SK-N-SH treated with all-trans-retinoic acid at 6 μM for 48 hours (cell line): ENCODE measurements around the gene FREY1.

ENCODE experiments used
- ATAC-seq: fragments of 200-7000 bp; cut with Tn5 transposase; 3 replicates; pipeline ENCODE4 v1.9.1; 2020; ENCODE audit warnings: mild to moderate bottlenecking, moderate library complexity
- ARNTL ChIP-seq: fragments of 450-650 bp; formaldehyde crosslinking; IDR thresholded peaks from 2 replicates; pipeline ENCODE4 v1.5.0; 2020; ENCODE audit warnings: low read depth, mild to moderate bottlenecking, moderate library complexity, borderline replicate concordance
- BACH2 ChIP-seq: fragments of 250-450 bp; sonication (Bioruptor Pico); IDR thresholded peaks from 2 replicates; pipeline ENCODE4 v1.9.0; 2021; ENCODE audit warnings: mild to moderate bottlenecking, borderline replicate concordance
- CSDC2 ChIP-seq: fragments of 250-450 bp; sonication (Bioruptor Pico); IDR thresholded peaks from 2 replicates; pipeline ENCODE4 v1.5.0; 2020; ENCODE audit warnings: mild to moderate bottlenecking, moderate library complexity
- ESRRG ChIP-seq: fragments of 250-450 bp; sonication (Bioruptor Pico); IDR thresholded peaks from 2 replicates; pipeline ENCODE4 v1.6.1; 2021; ENCODE audit warnings: mild to moderate bottlenecking
- GLIS3 ChIP-seq: fragments of 250-450 bp; sonication (Bioruptor Pico); IDR thresholded peaks from 2 replicates; pipeline ENCODE4 v1.5.0; 2020; ENCODE audit warnings: mild to moderate bottlenecking, moderate library complexity
- ISL1 ChIP-seq: fragments of 250-450 bp; sonication (Bioruptor Pico); IDR thresholded peaks from 2 replicates; pipeline ENCODE4 v2.1.2; 2022; ENCODE audit warnings: mild to moderate bottlenecking, moderate library complexity
- OSR1 ChIP-seq: fragments of 250-450 bp; sonication (Bioruptor Pico); IDR thresholded peaks from 2 replicates; pipeline ENCODE4 v1.8.0; 2022; ENCODE audit warnings: moderate library complexity, mild to moderate bottlenecking, inconsistent platforms
- PPARA ChIP-seq: fragments of 250-450 bp; sonication (Bioruptor Pico); IDR thresholded peaks from 2 replicates; pipeline ENCODE4 v1.5.0; 2020; ENCODE audit warnings: mild to moderate bottlenecking, borderline replicate concordance
- SNAI2 ChIP-seq: fragments of 250-450 bp; sonication (Bioruptor Pico); IDR thresholded peaks from 2 replicates; pipeline ENCODE4 v1.5.0; 2020; ENCODE audit warnings: mild to moderate bottlenecking, moderate library complexity
- TCF4 ChIP-seq: fragments of 250-450 bp; sonication (Bioruptor Pico); IDR thresholded peaks from 2 replicates; pipeline ENCODE4 v1.8.0; 2021; ENCODE audit warnings: mild to moderate bottlenecking, moderate library complexity, borderline replicate concordance
- TOX ChIP-seq: fragments of 250-450 bp; sonication (Bioruptor Pico); IDR thresholded peaks from 2 replicates; pipeline ENCODE4 v1.8.0; 2021; ENCODE audit warnings: mild to moderate bottlenecking, moderate library complexity, borderline replicate concordance
- ZFP3 ChIP-seq: fragments of 250-450 bp; sonication (Bioruptor Pico); IDR thresholded peaks from 2 replicates; pipeline ENCODE4 v1.5.0; 2020; ENCODE audit warnings: mild to moderate bottlenecking, moderate library complexity
- ZFP30 ChIP-seq: fragments of 450-650 bp; formaldehyde crosslinking; IDR thresholded peaks from 2 replicates; pipeline ENCODE4 v1.5.0; 2022; ENCODE audit warnings: mild to moderate bottlenecking, moderate library complexity
- ZNF565 ChIP-seq: fragments of 450-650 bp; formaldehyde crosslinking; conservative IDR thresholded peaks from 2 replicates; pipeline ENCODE4 v1.5.0; 2020; ENCODE audit warnings: low read depth, mild to moderate bottlenecking, moderate library complexity
- ZNF8 ChIP-seq: fragments of 450-650 bp; formaldehyde crosslinking; IDR thresholded peaks from 2 replicates; pipeline ENCODE4 v1.5.0; 2020; ENCODE audit warnings: mild to moderate bottlenecking, moderate library complexity
- TF ChIP-seq, protein P1 (sequence below): fragments of 250-450 bp; sonication (Bioruptor Pico); IDR thresholded peaks from 2 replicates; pipeline ENCODE4 v1.8.0; 2021; ENCODE audit warnings: low read depth, mild to moderate bottlenecking, moderate library complexity, borderline replicate concordance
- TF ChIP-seq, protein P2 (sequence below): fragments of 250-450 bp; sonication (Bioruptor Pico); IDR thresholded peaks from 2 replicates; pipeline ENCODE4 v1.5.0; 2020; ENCODE audit warnings: mild to moderate bottlenecking, moderate library complexity
- TF ChIP-seq, protein P3 (sequence below): fragments of 250-450 bp; sonication (Bioruptor Pico); IDR thresholded peaks from 2 replicates; pipeline ENCODE4 v1.5.1; 2020; ENCODE audit warnings: low read depth, mild to moderate bottlenecking, moderate library complexity
- TF ChIP-seq, protein P4 (sequence below): fragments of 250-450 bp; sonication (Bioruptor Pico); IDR thresholded peaks from 2 replicates; pipeline ENCODE4 v1.8.0; 2020; ENCODE audit warnings: mild to moderate bottlenecking, moderate library complexity, borderline replicate concordance

FREY1 gene

DNA sequence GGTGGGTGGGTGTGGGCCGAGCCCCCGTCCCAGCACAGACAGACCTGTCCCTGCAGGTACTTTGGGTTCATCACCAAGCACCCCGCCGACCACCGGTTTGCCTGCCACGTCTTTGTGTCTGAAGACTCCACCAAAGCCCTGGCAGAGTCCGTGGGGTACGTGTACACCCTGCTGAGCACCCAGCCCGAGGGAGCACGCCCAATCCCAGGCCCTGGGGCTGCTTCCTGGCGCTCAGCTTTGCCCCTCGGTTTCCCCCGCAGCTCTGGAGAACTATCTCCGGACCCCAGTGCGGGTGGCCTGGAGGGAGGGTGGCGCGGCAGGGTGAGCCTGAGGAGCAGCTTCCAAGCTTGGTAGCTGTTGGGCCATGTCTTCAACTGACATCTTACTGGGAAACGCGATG lies 2.0 kb downstream of the FREY1 start:
- ATAC-seq, result no peak
- TF ChIP-seq ZFP30 (CRISPR knock-in tag), result no peak
- TF ChIP-seq, all 23 proteins: peak for 0

DNA sequence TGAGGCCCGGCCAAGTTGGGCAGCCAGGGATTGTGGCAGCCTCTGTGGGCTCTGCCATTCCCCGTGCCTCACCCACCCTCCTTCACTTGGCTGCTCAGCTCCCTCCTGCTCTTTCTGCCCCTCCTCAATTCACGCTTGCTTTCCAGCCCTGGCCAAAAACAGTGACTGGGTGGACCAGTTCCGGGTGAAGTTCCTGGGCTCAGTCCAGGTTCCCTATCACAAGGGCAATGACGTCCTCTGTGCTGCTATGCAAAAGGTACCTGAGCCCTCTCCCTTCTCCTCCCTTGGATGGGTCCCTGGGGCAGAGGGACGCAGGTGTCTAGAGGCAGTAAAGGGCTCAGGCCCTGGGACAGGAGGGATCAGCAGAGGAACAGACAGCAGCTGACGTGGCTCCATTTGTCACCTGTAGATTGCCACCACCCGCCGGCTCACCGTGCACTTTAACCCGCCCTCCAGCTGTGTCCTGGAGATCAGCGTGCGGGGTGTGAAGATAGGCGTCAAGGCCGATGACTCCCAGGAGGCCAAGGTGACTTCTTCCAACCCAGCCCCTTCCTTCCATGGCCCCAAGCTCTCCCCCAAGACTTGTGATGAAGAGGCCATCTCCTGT lies 2.7 kb downstream of the FREY1 start:
- TF ChIP-seq ZNF565 (CRISPR knock-in tag), result no peak
- TF ChIP-seq ZFP30 (CRISPR knock-in tag), result no peak
- TF ChIP-seq TOX (CRISPR knock-in tag), result no peak
- TF ChIP-seq, protein P1, sequence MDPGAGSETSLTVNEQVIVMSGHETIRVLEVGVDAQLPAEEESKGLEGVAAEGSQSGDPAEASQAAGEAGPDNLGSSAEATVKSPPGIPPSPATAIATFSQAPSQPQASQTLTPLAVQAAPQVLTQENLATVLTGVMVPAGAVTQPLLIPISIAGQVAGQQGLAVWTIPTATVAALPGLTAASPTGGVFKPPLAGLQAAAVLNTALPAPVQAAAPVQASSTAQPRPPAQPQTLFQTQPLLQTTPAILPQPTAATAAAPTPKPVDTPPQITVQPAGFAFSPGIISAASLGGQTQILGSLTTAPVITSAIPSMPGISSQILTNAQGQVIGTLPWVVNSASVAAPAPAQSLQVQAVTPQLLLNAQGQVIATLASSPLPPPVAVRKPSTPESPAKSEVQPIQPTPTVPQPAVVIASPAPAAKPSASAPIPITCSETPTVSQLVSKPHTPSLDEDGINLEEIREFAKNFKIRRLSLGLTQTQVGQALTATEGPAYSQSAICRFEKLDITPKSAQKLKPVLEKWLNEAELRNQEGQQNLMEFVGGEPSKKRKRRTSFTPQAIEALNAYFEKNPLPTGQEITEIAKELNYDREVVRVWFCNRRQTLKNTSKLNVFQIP (CRISPR knock-in tag), result no peak
- no peak for TF ChIP-seq ZNF8 (CRISPR knock-in tag)
- TF ChIP-seq SNAI2 (CRISPR knock-in tag), result no peak
- TF ChIP-seq TCF4 (CRISPR knock-in tag), result no peak
- no peak for TF ChIP-seq ESRRG (CRISPR knock-in tag)
- no peak for TF ChIP-seq CSDC2 (CRISPR knock-in tag)
- no peak for TF ChIP-seq GLIS3 (CRISPR knock-in tag)
- TF ChIP-seq, protein P2, sequence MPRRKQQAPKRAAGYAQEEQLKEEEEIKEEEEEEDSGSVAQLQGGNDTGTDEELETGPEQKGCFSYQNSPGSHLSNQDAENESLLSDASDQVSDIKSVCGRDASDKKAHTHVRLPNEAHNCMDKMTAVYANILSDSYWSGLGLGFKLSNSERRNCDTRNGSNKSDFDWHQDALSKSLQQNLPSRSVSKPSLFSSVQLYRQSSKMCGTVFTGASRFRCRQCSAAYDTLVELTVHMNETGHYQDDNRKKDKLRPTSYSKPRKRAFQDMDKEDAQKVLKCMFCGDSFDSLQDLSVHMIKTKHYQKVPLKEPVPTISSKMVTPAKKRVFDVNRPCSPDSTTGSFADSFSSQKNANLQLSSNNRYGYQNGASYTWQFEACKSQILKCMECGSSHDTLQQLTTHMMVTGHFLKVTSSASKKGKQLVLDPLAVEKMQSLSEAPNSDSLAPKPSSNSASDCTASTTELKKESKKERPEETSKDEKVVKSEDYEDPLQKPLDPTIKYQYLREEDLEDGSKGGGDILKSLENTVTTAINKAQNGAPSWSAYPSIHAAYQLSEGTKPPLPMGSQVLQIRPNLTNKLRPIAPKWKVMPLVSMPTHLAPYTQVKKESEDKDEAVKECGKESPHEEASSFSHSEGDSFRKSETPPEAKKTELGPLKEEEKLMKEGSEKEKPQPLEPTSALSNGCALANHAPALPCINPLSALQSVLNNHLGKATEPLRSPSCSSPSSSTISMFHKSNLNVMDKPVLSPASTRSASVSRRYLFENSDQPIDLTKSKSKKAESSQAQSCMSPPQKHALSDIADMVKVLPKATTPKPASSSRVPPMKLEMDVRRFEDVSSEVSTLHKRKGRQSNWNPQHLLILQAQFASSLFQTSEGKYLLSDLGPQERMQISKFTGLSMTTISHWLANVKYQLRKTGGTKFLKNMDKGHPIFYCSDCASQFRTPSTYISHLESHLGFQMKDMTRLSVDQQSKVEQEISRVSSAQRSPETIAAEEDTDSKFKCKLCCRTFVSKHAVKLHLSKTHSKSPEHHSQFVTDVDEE (CRISPR knock-in tag), result no peak
- TF ChIP-seq ISL1 (CRISPR knock-in tag), result no peak
- TF ChIP-seq ARNTL (CRISPR knock-in tag), result no peak
- no peak for ATAC-seq

DNA sequence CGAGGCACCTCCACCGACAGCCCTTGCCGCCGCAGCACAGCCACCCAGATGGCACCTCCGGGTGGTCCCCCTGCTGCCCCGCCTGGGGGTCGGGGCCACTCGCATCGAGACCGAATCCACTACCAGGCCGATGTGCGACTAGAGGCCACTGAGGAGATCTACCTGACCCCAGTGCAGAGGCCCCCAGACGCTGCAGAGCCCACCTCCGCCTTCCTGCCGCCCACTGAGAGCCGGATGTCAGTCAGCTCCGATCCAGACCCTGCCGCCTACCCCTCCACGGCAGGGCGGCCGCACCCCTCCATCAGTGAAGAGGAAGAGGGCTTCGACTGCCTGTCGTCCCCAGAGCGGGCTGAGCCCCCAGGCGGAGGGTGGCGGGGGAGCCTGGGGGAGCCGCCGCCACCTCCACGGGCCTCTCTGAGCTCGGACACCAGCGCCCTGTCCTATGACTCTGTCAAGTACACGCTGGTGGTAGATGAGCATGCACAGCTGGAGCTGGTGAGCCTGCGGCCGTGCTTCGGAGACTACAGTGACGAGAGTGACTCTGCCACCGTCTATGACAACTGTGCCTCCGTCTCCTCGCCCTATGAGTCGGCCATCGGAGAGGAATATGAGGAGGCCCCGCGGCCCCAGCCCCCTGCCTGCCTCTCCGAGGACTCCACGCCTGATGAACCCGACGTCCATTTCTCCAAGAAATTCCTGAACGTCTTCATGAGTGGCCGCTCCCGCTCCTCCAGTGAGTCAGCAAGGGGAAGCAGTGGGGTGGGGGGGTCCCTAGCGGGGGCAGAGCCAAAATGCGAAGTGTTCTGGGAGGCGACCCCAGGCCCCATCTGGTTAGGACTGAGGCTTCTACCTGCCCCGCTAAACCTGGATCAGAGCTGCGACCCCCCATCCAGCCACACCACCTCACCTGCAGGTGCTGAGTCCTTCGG lies 4.4 kb downstream of the FREY1 start:
- TF ChIP-seq PPARA (CRISPR knock-in tag) (no peak), ISL1 (CRISPR knock-in tag) (no peak), SNAI2 (CRISPR knock-in tag) (no peak), ZFP30 (CRISPR knock-in tag) (no peak), ESRRG (CRISPR knock-in tag) (no peak), ZFP3 (CRISPR knock-in tag) (no peak), OSR1 (CRISPR knock-in tag) (no peak), ZNF565 (CRISPR knock-in tag) (no peak), TCF4 (CRISPR knock-in tag) (no peak), BACH2 (CRISPR knock-in tag) (no peak)
- TF ChIP-seq, protein P1 (CRISPR knock-in tag), result no peak
- TF ChIP-seq, protein P3, sequence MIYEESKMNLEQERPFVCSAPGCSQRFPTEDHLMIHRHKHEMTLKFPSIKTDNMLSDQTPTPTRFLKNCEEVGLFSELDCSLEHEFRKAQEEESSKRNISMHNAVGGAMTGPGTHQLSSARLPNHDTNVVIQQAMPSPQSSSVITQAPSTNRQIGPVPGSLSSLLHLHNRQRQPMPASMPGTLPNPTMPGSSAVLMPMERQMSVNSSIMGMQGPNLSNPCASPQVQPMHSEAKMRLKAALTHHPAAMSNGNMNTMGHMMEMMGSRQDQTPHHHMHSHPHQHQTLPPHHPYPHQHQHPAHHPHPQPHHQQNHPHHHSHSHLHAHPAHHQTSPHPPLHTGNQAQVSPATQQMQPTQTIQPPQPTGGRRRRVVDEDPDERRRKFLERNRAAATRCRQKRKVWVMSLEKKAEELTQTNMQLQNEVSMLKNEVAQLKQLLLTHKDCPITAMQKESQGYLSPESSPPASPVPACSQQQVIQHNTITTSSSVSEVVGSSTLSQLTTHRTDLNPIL, result no peak
- TF ChIP-seq, protein P4, sequence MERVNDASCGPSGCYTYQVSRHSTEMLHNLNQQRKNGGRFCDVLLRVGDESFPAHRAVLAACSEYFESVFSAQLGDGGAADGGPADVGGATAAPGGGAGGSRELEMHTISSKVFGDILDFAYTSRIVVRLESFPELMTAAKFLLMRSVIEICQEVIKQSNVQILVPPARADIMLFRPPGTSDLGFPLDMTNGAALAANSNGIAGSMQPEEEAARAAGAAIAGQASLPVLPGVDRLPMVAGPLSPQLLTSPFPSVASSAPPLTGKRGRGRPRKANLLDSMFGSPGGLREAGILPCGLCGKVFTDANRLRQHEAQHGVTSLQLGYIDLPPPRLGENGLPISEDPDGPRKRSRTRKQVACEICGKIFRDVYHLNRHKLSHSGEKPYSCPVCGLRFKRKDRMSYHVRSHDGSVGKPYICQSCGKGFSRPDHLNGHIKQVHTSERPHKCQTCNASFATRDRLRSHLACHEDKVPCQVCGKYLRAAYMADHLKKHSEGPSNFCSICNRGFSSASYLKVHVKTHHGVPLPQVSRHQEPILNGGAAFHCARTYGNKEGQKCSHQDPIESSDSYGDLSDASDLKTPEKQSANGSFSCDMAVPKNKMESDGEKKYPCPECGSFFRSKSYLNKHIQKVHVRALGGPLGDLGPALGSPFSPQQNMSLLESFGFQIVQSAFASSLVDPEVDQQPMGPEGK, result no peak
- no peak for ATAC-seq
